Stimulated activated CD4-positive, alpha-beta T cell treated with anti-CD3 and anti-CD28 coated beads, Interleukin-2, amount 100 ng/mL, for 24 hours (primary cell): ENCODE results near the gene RASA2.

Source experiments
- DNase-seq, 2 donors: peaks; one replicate each; pipeline ENCODE4 v3.0.0-alpha.2; 2020

RASA2 gene

DNA sequence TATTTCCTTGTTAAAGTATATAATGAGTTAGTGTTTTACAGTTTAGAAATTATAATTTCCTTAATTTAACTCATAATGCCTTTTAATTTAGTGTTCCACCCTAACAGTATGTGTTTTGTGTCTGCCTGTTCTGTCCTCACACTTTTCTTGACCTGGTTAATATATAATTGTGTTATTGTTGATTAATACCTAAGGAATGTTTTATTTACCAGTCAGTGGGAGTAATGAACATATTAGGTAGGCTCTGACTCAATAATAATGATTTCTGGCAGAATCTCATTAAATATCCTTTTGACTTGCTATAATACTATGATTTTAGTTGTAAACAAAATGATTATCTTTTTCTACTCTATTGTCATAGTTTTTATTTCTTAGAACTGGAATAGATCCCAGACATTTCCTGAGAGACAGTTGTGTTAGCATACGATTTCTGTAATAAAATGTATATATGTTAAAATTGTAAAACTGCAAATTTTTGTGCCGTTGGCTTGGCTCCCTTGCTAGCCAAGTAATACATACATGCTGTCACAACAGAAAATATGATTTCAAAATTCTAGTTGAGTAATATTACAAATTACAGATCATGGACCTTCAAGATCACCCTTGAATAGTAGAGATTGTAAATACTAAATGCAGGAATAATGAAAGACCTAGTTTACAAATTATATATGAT lies 51.9 kb downstream of the RASA2 start:
- DNase-seq = no peak

DNA sequence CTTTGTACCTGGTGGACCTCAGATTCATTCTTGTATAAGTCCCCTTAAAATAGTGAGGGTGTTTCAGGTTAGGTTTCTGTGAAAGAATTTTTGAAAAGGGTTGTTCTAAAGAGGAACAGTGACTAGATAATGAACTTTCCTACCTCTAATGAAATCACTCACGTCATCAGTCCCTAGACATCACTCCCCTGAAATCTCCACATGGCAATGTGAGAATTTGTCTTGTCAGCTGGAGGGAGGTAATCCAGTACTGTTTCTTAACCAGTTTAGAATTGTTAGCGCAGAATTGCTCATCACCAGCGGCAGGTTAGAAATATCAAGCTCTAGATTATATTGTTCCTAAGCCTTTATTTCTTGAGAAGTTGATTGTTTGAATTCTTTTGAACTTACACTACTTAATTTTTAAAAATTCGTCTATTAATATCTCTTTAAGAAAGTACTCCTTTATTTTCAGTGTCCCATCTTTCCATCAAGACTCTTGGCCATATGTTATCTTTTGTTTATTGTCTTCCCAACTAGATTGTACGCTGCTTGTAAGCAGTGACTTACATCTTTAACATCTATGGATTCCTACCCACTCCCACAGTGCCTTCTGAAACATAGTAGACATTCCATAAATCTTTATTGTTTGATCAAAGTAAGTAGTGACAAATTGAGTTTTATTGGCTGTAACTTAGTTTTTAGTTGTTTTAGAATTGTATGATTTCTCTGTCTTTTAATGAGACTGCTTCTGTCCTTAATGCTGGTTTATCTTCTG lies 52.8 kb downstream of the RASA2 start:
- no peak for DNase-seq

DNA sequence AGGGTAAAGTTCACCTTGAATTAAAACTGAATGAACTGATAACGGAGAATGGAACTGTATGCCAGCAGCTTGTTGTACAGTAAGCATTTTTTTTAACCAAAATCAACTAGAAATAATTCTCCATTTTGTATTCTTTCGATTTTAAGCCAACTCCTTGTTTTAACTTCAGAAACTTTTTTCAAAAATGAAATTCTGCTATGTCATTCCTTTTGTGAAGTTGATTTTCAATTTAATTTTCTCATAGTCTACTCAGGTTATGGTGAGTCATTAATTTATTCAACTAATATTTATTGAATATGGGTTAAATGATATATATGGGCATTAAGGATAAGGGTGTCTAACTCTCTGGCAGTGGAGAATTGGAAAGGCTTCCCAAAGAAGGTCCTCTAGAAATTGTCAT lies 53.7 kb downstream of the RASA2 start:
- no peak for DNase-seq

DNA sequence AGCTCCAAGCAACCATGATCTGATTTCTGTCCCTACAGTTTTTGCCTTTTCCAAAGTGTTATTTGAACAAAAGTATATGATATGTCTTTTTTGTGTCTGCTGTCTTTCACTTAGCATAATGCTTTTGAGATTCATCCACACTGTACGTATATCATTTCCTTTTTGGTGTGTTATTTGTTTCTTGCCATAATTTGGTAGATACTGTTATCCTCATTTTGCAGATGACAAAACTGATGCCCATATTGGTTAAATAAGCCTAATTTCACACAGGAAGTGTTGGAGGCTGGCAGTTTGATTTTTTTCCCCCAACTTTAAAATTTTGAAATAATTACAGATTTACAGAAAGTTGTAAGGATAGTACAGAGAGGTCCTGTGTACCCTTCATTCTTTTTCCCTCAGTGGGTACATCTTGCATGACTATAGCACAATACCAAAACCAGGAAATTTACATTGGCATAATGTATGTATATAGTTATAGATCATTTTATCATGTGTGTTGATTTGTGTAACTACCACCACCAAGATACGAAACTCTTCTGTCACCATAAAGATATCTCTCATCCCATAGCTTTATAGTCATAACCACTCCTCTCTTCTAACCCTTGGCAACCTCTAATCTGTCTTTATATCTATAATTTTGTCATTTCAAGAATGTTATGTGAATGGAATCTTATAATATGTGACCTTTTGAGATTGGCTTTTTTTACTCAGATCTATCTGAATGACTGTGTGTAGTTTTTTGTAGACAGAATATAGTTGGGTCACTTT lies 55.6 kb downstream of the RASA2 start:
- no peak for DNase-seq

DNA sequence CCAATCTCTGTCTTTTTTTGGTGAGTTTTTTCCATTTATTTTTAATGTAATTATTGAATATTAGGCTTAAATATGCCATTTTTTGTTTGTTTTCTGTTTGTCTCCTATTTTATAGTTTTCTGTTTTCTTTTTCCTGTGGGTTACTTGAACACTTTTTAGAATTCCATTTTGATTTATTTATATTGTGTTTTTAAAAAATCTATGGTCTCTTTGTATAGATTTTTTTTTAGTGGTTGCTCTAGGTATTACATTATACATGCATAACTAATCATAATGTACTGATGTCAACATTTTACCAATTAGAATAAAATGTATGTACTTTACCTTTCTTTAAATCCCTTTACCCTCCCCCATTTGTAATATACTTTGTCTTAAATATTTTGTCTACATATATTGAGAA lies 56.2 kb downstream of the RASA2 start:
- no peak for DNase-seq

DNA sequence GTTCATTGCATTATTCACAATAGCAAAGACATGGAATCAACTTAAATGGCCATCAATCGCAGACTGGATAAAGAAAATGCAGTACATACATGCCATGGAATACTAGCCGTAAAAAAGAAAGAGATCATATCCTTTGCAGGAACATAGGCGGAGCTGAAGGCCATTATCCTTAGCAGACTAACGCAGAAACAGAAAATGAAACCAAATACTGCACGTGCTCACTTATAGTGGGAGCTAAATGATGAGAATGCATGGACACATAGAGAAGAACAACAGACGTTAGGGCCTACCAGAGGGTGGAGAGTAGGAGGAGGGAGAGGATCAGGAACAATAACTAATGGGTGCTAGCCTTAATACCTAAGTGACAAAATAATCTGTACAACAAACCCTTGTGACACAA lies 57.9 kb downstream of the RASA2 start:
- DNase-seq = no peak

DNA sequence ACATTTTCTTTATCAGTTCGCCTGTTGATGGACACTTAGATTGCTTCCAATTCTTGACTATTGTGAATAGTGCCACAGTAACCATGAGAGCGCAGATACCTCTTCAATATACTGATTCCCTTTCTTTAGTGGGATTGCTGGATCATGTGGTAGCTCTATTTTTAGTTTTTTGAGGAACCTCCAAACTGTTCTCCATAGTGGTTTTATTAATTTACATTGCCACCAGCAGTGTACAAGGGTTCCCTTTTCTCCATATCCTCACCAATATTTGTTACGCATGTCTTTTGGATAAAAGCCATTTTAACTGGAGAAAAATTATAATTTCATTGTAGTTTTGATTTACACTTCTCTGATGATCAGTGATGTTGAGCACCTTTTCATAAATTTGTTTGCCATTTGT lies 59.3 kb downstream of the RASA2 start:
- no peak for DNase-seq

DNA sequence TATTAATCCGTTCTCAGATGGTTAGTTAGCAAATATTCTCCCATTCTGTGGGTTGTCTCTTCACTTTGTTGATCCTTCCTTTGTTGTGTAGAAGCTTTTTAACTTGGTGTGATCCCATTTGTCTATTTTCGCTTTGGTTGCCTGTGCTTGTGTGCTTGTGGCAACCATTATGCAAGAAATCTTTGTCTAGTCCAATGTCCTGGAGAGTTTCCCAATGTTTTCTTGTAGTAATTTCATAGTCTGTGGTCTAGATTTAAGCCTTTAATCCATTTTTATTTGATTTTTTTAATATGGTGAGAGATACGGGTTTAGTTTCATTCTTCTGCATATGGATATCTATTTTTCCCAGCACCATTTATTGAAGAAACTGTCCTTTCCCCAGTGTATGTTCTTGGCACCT lies 59.8 kb downstream of the RASA2 start:
- DNase-seq = no peak

DNA sequence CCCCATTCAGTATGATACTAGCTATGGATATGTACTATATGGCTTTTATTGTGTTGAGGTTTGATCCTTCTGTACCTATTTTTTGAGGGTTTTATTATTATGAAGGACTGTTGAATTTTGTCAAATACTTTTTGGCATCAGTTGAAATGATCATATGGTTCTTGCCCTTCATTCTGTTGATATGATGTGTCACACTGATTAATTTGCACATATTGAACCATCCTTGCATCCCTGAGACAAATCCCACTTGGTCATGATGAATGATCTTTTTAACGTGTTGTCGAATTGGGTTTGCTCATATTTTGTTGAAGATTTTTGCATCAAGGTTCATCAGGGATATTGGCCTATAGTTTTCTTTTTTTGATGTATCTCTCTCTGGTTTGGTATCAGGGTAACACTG lies 61.0 kb downstream of the RASA2 start:
- DNase-seq = no peak

DNA sequence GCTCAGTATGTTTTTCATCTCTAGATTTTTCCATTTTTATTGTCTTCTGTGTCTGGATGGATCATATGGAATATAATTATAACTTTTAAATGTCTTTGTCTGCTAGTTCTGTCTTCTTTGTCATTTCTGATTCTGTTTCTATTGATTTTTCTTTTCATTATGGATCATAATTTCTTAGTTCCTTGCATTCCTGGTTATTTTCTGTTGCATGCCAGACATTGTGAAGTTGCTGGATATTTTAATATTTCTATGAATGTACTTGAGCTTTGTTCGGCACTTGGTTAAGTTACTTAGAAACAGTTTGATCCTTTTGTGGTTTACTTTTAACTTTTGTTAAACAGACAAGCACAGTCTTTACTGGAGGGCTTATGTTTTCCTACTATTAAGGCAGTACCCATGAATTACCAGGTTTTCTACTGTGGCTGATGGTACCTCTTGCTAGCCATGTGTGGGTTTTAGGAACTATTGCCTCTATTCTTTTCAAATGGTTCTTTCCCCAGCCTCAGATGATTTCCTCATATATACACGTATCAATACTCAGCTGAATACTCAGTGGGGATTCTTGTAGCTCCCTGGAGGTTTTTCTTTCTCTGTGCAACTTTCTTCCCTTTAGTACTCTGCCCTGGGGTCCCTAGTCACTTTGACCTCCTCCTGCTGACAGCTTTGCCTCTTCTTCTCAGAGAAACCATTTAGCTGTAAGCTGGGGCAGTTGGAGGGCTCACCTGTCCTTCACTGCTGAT lies 64.3 kb downstream of the RASA2 start:
- DNase-seq = no peak

DNA sequence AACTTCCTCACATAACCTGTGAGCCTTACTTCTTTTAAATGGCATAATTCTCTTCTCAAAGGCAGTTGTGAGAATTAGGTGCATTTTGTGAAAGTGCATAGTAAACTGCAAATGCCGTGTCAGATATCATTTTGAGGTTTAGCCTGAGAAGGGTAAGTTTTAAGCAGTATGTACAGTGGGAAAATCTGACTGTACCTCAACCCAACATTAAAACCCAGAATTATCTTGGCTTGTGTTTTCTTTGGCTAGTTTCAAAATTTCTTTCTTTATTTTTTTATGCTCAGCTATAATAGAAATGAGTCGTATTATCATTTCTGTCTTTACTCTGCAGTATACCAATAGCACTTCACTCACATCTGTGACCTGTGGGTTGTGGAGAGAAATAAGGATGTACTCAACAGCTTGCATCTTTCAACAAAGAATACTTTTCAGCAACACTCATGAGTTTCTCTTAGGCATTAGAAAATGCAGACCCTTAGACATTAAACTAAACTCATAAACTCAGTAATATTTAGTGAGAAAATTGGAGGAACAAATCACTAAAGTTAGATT lies 65.7 kb downstream of the RASA2 start:
- no peak for DNase-seq

DNA sequence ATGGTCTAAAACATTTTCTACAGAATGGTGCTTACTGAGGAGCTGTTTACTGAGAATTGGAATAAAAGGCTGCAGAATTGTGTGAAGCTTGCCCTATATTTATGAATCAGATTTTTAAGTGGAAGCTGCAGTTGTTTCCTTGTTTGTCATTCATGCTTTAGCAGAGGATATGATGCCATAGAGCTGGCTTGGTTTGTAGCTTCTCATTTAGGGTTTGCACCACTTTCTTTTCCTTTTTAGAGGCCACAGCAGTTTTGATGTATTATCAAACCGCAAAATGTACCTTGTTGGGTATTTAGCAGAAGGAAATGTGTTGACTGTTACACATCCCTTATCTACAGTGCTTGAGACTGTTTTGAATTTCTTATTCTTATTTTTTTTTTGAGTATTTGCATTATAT lies 66.2 kb downstream of the RASA2 start:
- no peak for DNase-seq

DNA sequence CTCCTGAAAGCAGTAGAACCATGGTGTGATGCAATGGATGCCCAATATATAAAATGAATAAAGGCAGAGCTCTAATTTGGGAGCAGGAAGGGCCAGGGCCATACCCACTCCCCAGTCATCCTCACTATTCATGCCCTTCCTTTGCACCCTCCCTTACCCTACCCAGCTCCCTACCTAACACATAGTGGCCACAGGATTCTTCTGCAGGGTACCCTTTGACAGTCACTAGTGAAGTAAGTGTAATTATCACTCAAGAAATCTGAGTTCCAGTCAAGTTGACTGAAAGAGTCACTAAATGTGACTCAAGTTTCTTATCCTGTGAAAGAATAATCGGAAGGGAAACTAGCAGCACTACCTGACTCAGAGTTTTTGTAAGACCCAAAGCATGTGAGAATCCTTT lies 69.2 kb downstream of the RASA2 start:
- peak in 1 of 2 donors; percentile 30 for DNase-seq

DNA sequence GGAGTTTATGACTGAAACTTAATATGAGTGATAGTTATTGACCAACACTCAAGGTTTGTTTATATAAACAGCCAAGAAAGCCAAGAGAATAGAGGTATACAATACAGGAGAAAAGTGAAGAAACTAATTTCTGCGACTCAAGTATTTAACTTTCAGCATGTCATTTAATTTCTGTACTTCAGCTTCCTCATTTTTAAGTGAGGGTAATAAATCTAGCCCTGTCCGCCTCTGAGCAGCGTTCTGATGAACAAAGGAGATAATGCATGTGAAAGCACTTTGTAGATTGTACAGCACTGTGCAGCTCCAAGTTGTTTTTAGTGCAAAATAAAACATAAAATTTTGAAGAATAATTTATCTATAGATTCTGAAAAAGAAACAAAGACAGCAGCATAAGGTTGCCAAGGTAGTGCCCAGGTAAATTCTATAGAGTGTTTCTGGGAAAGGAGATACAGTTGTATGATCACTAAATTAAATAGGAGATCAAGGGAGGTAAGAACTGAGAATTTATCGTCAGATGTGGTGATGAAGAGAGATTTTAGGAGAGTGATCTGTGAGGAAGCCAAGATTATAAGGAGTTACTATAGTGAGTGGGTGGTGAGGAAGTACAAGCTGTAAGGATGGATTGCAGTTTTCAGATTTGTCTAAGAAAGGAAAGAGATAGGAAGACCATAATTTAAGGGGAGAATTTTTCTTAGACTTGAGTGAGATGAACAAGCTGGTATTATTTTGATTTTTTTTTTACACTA lies 71.3 kb downstream of the RASA2 start:
- no peak for DNase-seq

DNA sequence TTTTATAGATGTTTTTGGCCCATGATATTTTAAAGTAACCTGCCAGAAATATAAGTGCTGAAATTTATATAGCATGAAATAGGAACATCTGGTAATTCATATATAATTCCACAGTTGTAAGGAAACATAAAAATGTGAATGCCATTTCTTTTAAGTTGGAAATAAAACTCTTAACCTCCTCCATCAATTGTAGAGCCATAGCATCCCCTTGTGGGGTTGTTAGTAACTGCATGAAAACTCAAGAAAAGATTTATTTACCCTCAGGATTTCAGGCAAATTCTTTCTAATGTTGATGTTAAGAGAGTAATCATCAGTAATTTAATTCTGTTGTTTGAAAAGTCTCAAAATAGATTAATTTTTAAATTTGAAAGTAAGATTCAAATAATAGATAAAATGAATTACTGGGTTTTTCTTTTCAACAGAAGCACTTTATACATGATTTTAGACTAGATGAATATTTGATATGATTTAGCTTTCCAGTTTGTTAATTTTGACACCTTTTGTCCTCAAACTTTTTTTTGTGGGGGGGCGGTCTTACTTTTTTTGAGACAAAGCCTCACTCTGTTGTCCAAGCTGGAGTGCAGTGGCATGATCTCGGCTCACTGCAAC lies 74.7 kb downstream of the RASA2 start:
- DNase-seq = peak in 1 of 2 donors; percentile 50

DNA sequence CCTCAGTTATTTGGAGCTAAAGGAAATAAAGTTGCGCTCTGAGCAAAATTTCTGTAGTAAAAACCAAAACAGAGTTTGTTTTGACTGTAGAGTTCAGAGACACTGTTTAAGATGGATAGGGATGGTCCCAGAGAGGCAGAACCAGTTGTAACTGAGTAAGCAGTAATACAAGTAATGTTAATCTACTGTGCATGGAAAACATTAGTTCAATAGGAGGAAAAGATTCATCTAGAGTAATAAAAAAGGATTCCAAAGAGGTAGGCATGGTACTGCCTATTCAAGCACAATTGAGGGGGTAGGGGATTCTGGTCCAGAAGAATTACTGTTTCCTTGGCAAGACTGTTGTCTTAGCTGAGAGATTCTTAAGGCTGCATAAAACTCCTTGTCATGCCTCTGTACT lies 77.4 kb downstream of the RASA2 start:
- no peak for DNase-seq

DNA sequence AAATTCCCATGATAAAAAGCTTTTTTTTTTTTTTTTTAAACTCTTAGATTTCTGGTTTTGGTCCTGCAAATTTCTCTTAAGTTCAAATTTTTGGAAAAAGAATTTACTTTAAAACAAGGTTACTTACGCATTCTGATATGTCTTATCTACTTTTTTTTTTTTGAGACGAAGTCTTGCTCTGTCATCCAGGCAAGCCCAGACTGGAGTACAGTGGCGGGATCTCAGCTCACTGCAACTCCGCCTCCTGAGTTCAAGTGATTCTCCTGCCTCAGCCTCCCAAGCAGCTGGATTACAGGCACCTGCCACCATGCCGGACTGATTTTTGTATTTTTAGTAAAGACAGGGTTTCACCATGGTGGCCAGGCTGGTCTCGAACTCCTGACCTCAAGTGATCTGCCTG lies 83.2 kb downstream of the RASA2 start:
- no peak for DNase-seq

DNA sequence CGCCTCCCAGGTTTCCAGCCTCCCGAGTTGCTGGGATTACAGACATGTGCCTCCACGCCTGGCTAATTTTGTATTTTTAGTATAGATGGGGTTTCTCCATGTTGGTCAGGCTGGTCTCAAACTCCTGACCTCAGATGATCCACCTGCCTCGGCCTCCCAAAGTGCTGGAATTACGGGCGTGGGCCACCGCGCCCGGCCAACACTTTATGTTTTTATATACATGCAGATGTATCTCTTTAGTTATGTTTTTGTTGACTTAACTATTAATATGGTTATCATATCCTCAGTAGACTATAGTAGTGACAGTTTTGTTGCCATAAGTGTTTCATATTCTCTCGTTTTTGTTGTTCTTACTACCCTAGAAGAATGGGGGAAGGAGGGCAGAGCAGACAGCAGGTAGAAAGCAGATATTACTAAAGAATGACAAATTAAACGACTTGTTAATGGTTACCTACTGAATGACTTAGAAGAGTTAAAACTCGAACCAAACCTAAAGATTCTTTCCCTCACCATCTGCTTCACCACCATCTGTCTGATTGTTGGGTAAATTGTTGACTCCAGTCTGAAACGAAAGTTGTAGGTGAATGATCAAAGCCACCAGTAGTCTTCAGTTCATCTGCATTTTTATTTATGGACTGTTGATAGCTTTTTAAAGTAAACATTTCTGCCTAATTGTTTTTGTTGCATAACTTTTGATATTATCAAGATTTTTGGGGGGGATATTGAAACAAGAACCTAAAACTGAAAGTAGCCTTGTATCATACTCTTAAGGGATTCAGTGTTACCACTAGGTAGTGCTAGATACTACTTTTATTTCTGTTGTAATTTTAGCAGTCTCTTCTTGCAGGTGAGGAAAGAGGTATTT lies 89.3 kb downstream of the RASA2 start:
- no peak for DNase-seq

DNA sequence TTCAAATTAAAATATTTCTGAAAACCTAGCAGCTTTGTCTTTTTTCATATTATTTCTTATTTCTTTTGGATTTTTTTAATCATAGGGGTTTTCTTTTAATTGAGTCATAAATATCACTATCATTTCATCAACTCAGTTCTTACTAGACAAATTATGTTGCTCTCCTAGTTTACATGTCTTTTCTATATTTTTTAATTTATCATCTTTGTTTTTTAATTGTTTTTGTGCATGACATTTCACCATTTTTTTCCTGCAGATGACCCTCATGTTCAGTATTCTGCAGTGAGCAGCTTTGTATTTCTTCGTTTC lies 89.9 kb downstream of the RASA2 start:
- DNase-seq = no peak

DNA sequence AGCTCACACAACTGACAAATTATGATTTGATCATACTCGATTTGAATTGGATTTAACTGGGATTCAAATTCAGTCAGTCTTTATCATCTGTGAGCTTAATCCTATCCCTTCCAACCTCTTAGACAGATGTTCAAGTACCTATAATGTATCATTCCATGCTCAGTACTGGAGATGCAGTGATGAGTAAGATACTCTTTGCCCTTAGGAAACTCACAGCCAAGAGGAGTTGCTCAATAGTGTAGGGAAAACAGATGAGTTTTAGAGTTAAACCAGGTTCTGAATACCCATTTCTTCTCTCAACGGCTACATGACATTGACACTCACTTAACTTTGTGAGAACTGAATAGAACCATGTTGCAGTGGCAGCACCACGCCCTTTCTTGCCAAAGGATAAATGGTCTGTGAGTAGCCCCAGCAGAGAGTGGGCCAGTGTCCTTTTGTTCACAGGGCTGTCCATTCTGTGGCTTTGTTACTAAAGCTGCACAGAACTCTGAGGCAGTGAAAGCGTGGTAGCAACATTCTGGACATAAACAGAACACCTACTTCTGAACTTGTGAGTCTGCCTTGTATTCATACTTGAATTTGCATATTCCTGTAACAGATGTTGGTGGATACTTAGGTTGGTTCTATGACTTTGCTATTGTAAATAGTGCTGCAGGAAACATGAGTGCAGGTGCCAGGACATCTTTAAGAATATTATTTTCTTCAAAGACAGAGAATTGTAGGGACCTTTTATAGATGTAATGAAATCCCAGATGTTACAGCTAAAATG lies 91.6 kb downstream of the RASA2 start:
- DNase-seq = no peak
